GM19099 (cell line): ENCODE results near the gene NELFE.

Experiments used
- POLR2A ChIP-seq: IDR thresholded peaks from 3 replicates; pipeline ENCODE4 v1.6.1; 2011; ENCODE audit warnings: low read depth; ENCODE audit not compliant: insufficient read length; ENCODE audit errors: extremely low read depth

Gene NELFE

DNA sequence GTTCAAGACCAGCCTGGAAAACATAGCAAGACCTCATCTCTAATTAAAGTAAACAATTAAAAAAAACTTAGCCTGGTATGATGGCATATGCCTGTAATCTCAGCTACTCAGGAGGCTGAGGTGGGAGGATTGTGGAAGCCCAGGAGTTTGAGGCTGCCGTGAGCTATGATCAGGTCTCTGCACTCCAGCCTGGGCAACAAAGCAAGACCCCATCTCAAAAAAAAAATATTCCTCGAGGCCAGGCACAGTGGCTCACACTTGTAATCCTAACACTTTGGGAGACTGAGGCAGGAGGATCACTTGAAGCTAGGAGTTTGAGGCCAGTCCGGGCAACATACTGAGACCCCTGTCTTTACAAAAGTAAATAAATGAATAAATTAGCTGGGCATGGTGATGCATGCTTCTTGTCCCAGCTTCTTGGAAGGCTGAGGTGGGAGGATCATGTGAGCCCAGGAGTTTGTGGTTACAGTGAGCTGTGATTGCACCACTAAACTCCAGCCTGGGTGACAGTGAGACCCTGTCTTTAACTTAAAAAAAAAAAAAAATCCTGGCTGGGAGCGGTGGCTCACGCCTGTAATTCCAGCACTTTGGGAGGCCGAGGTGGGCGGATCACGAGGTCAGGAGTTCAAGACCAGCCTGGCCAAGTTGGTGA, 40.6 kb downstream of the NELFE start:
- TF ChIP-seq POLR2A = no peak

GRCh38 chr6:31915756-31916155, 43.0 kb downstream of the NELFE start:
- no peak for TF ChIP-seq POLR2A

DNA sequence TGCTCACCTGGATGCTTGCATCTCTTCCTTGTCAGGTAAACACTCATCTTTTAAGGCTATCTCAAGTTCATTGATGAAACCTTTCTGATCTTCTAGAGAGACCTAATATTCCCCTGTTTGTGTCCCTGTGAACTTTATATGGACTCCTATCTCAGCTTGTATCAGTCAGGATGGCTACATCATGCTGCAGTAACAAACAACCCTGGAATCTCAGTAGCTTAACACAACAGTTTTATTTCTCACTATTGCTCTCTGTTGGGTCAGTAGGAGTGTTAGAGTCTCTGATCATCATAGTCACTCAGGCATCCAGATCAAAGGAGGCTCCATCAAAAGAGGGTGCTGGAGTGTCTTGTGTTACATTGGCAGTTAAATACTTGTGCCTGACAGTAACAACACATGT, 43.4 kb downstream of the NELFE start:
- no peak for TF ChIP-seq POLR2A

DNA sequence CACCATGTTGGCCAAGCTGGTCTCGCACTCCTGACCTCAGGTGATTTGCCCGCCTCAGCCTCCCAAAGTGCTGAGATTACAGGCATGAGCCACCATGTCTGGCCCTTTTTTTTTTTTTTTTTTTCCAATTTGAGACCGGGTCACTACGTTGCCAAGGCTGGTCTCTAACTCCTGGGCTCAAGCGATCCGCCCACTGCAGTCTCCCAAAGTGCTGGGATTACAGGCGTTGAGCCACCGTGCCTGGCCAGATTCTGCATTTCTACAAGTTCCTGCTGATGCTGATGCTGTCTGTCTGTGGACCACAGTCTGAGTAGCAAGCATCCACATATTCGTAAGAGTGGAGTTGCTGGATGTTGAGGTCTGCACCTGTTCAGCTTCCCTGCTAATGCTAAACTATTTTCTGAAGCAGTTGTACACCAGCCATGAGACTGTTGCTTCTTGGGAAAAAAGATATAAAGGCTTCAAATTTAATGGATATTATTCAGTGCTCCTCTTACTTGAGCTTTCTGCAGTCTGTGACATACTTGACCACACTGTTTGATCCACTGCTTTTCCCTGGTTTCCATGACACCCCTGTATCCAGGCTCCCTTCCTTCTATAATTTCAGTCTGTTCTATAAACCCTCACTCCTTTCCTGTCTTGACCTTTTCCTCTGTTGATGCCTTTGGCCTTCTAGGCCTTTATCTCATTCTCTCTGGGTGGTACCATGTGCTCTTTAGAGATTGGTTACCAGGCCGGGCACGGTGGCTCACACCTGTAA, 46.8 kb downstream of the NELFE start:
- TF ChIP-seq POLR2A = no peak

- no peak for TF ChIP-seq POLR2A
These were observed 50.0 kb downstream of the NELFE start for GRCh38 chr6:31908791-31909190.

DNA sequence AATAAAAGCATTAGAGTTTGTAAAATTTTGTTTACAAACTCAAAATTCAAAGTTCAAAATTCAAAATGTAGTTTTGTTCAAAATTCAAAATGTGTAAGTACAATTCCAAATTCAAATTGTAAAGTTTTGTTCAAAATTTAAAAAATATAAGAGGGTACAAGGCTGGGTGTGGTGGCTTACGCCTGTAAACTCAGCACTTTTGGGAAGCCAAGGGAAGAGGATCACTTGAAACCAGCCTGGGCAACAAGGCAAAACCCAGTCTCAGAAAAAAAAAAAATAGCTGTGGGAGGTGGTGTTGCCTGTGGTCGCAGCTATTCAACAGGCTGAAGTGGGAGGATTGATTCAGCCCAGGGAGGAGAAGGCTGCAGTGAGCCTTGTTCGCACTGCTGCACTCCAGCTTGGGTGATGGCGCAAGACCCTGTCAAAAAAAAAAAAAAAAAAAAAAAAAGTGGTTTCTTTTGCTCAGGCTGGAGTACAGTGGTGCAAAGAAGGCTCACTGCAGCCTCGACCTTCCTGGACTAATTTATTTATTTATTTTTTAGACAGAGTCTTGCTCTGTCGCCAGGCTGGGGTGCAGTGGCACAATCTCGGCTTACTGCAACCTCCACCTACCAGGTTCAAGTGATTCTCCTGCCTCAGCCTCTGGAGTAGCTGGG, 51.5 kb downstream of the NELFE start:
- no peak for TF ChIP-seq POLR2A

DNA sequence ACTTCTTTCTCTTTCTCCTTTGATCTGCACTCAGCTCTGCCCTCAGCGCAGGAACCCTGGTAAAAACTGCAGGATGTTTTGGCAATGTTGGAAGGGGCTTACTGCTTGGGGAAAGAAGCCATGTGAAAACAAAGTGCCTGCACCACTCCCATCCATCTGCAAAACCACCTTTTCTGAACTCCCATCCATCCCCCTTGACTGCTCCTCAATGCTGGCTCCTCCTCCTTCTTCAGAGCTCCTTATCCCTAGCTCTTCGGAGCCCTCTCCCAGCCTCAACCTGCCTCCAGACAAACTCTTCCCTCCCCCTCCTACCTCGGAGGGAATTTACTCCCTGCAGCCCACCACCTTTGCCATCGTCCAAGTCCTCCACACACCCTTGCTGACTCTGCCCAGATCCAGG, 52.6 kb downstream of the NELFE start:
- no peak for TF ChIP-seq POLR2A

DNA sequence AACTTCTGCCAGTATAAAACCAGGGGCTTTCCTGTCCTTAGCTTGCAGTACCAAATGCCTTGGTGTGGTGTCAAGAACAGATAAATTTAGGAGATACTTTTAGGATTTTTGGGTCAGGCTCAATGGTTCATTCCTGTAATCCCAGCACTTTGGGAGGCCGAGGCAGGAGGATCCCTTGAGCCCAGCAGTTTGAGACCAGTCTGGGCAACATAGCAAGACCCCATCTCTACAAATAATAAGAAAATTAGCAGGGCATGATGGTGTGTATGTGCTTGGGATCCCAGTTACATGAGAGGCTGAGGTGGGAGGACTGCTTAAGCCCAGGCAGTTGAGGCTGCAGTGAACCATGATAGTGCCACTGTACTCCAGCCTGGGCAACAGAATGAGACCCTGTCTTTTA, 53.7 kb downstream of the NELFE start:
- TF ChIP-seq POLR2A = no peak

DNA sequence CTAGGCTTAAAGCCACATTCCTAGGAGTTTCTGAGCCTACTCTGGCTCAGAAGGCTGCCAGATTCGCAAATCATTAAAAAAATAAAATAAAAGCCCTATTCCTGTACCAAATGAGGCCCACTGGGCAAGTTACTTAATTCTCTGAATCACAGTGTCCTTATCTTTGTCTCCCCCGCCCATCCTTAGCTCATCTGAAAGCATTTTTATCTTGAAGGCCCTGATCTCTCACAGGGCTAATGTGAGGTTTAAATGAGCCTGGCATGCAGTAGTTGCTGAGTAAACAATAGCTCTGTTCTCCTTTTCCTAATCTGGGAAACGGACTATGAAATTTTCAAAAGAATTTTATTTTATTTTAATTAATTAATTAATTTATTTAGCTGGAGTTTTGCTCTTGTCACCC, 54.8 kb downstream of the NELFE start:
- no peak for TF ChIP-seq POLR2A
